Fibroblast of lung (primary cell): ENCODE data around the gene SCGN.

ENCODE experiments used
- CTCF ChIP-seq, 2 donors: IDR thresholded peaks in 1 of 2; conservative IDR thresholded peaks in 1 of 2; 1 replicate in 1 of 2; 2 replicates in 1 of 2; pipeline ENCODE4 v1.5.1; 2011 to 2012; ENCODE audit warnings: low read length in 2 of 2, control low read depth in 1 of 2, inconsistent platforms in 1 of 2, low read depth in 1 of 2, mild to moderate bottlenecking in 1 of 2
- EZH2 ChIP-seq: IDR thresholded peaks from 2 replicates; pipeline ENCODE4 v1.5.1; 2012; ENCODE audit warnings: low read length, control low read depth, mild to moderate bottlenecking; ENCODE audit errors: missing control alignments

GRCh38 chr6:25637960-25638434 is 14.0 kb upstream of the SCGN start:
- TF ChIP-seq CTCF (conservative IDR thresholded peaks at IDR 0.05 in 1 of 2, IDR thresholded peaks at IDR 0.05 in 1 of 2; ENCODE audit: low read depth in 1 of 2, low read length in 2 of 2) (no peak), EZH2 (no peak)
